ENCODE results near the gene USF2. TPM values are rescaled to one million over a fixed set of nuclear protein-coding genes. Genes with fewer than 3 reads are reported as not detected.

The USF2 gene
- total RNA-seq, 2 donors from 2014 or later = 90.4 to 143 TPM

GRCh38 chr19:35304036-35304435 is 35.3 kb downstream of the USF2 start:
- no peak overlapping the region for H3K4me3 ChIP-seq
- no peak overlapping the region for H3K27ac ChIP-seq
- ATAC-seq (ENCODE audit: insufficient number of reproducible peaks, low FRiP score, low read depth) (no peak), DNase-seq (ENCODE audit: low spot score) (no peak)
- H3K36me3 ChIP-seq = no peaks in the 10 kb centered on the region
- TF ChIP-seq CTCF (IDR thresholded peaks at IDR 0.05) = no peak
- H3K9me3 ChIP-seq = no peaks in the 10 kb centered on the region
- H3K4me1 ChIP-seq (ENCODE audit: control insufficient read depth in 1 of 2, low read depth in 2 of 2) = no peaks in the 10 kb centered on the region
- H3K27me3 ChIP-seq (replicated peaks; ENCODE audit: insufficient read depth) = no peaks in the 10 kb centered on the region

GRCh38 chr19:35305181-35305580 is 36.4 kb downstream of the USF2 start:
- no peak for TF ChIP-seq CTCF (IDR thresholded peaks at IDR 0.05)
- no peak overlapping the region for H3K4me3 ChIP-seq
- DNase-seq (ENCODE audit: low spot score) (no peak), ATAC-seq (ENCODE audit: insufficient number of reproducible peaks, low FRiP score, low read depth) (no peak)
- no peaks in the 10 kb centered on the region for H3K27me3 ChIP-seq (replicated peaks; ENCODE audit: insufficient read depth)
- no peaks in the 10 kb centered on the region for H3K9me3 ChIP-seq
- no peak overlapping the region for H3K27ac ChIP-seq
- no peaks in the 10 kb centered on the region for H3K36me3 ChIP-seq
- no peaks in the 10 kb centered on the region for H3K4me1 ChIP-seq (ENCODE audit: control insufficient read depth in 1 of 2, low read depth in 2 of 2)

DNA sequence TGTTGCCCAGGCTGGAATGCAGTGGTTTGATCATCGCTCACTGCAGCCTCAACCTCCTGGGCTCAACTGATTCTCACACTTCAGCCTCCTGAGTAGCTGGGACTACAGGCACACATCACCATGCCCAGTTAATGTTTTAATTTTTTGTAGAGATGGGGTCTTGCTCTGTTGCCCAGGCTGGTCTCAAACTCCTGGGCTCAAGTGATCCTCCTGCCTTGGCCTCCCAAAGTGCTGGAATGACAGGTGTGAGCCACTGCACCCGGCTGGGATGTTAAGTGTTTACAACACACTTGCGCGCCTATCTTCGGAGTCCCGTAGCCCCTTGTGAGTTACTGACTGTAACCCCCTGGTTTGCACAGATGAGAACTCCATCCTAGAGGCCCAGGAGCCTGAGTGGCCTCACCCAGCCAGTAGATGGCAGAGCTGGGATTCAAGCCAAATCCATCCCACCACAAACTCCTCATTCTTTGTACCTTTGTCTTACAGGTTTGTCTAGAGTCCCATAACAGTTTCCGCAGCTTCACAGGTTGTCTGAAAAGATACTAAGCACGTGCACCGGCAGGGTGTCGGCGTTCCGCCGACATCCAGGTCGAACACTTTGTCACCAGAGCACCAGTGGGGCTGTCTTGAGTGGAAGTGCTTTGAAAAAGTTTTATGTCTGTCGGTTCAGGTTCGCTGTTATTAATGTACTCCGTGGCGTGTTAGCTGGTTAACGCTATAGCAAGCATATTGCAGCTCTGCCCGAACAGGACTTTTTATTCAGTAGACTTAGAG is 37.9 kb downstream of the USF2 start:
- no peak for DNase-seq (ENCODE audit: low spot score)
- no peak overlapping the region for H3K27ac ChIP-seq
- no peak overlapping the region for H3K4me3 ChIP-seq
- H3K4me1 ChIP-seq (ENCODE audit: control insufficient read depth in 1 of 2, low read depth in 2 of 2) = no peaks in the 10 kb centered on the region
- ATAC-seq (ENCODE audit: insufficient number of reproducible peaks, low FRiP score, low read depth) = no peak
- no peaks in the 10 kb centered on the region for H3K27me3 ChIP-seq (replicated peaks; ENCODE audit: insufficient read depth)
- TF ChIP-seq CTCF (IDR thresholded peaks at IDR 0.05) = no peak
- H3K36me3 ChIP-seq = no peaks in the 10 kb centered on the region
- H3K9me3 ChIP-seq = no peaks in the 10 kb centered on the region

GRCh38 chr19:35307931-35308330 is 39.2 kb downstream of the USF2 start:
- ATAC-seq (ENCODE audit: insufficient number of reproducible peaks, low FRiP score, low read depth) (no peak), DNase-seq (ENCODE audit: low spot score) (no peak)
- TF ChIP-seq CTCF (IDR thresholded peaks at IDR 0.05) = no peak
- Histone ChIP-seq H3K4me1 (ENCODE audit: control insufficient read depth in 1 of 2, low read depth in 2 of 2) (no peaks in the 10 kb centered on the region), H3K27me3 (replicated peaks; ENCODE audit: insufficient read depth) (no peaks in the 10 kb centered on the region), H3K36me3 (no peaks in the 10 kb centered on the region), H3K9me3 (no peaks in the 10 kb centered on the region), H3K27ac (no peak overlapping the region), H3K4me3 (no peak overlapping the region)

DNA sequence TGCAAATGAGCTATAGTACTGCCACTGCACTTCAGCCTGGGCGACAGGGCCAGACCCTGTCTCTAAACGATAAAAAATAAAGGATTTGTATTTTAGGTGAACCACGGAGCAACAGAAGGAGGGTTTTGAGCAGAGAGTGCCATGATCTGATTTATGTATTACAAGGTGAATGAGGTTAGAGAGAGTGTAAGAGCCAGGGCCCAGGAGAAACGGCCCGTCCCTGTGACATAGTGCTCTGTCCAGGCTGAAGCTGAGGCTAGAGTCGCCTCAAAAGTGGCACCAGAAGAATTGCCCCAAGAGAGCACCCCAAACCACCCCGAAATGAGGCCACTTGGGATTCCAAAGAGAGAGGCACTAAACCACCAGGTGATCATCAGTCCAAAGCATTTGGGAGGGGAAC is 40.1 kb downstream of the USF2 start:
- Histone ChIP-seq H3K9me3 (no peaks in the 10 kb centered on the region), H3K36me3 (no peaks in the 10 kb centered on the region), H3K27me3 (replicated peaks; ENCODE audit: insufficient read depth) (no peaks in the 10 kb centered on the region), H3K27ac (no peak overlapping the region), H3K4me3 (no peak overlapping the region), H3K4me1 (ENCODE audit: control insufficient read depth in 1 of 2, low read depth in 2 of 2) (no peaks in the 10 kb centered on the region)
- no peak for TF ChIP-seq CTCF (IDR thresholded peaks at IDR 0.05)
- DNase-seq (ENCODE audit: low spot score) = no peak
- ATAC-seq (ENCODE audit: insufficient number of reproducible peaks, low FRiP score, low read depth) = no peak

All from thoracic aorta (tissue), 2 donors.